NCI-H128 (cell line): ENCODE results near the gene PLAC8L1.

Experiments used
- DNase-seq: peaks from one replicate; lab custom pipeline; 2025; ENCODE audit not compliant: unreplicated experiment; lab: John Stamatoyannopoulos, UW

PLAC8L1 gene

DNA sequence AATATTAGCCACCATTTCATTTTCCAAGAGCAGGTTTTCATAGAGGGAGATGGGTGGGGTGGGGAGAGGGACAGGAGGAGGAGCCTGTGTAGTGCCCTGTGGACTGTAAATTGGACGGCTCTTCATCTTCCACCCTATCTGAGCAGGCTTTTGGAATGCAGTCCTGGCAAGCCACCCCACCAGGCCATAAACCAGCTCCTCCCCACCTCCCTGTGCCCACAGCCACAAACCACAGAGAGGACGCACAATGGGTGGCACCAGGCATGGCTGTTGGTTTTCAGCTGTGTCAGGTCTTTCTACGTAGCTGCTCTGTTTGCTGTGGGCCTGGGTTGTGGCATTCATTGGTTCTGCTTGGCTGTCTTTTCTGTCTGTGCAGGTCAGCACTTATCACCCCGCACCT lies 58.0 kb downstream of the PLAC8L1 start:
- no peak for DNase-seq

DNA sequence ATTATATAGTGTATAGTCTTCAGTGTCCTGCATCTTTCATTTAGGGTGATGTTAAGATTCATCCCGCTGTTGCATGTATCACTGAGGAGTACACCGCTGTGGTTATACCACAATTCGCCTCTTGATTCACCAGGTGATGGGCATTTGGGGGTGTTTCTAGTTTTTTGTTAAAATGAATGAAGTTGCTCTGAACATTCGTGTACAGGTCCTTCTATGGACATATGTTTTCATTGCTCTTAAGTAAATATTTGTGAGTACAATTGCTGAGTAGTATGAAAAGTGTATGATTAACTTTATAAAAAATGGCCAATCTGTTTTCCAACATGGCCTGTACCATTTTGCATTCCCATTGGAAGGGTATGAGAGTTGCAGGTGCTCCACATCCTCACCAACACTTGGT lies 61.7 kb downstream of the PLAC8L1 start:
- DNase-seq = no peak

- DNase-seq = no peak
Observed at GRCh38 chr5:146042628-146043279, 62.6 kb downstream of the PLAC8L1 start.

- no peak for DNase-seq
Observed at GRCh38 chr5:146041180-146041789, 64.1 kb downstream of the PLAC8L1 start.

- DNase-seq = no peak
Observed at GRCh38 chr5:146040527-146040926, 64.8 kb downstream of the PLAC8L1 start.

DNA sequence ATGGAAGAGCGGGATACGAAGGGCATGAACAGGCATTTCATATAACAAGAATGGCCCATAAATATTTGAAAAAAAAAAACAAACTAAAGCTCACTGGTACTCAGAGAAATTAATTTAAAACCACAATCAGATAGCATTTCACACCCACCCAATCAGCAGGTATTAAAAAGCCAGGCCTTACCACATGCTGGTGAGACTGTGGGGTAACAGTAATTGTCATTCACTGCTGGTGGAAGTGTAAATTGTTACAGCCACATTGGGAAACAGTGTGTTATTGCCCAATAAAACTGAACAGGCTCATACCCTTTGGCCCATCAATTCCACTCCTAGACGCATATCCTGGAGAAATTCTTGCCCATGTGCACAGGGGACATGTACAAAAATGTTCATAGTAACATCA lies 66.0 kb downstream of the PLAC8L1 start:
- DNase-seq = no peak

DNA sequence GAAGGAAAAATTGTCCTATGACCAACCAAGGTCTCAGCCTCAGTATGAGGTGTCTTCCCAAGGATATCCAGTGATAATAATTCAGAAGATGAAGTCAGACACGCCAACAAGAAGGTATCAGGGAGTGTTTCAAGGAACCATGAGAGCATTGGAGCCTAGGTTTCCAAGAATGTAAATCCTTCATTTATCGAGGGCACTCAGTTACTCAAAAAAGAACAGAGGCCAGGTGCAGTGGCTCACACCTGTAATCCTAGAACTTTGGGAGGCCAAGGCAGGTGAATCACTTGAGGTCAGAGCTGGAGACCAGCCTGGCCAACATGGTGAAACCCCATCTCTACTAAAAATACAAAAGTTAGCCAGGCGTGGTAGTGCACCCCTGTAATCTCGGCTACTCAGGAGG lies 70.8 kb downstream of the PLAC8L1 start:
- DNase-seq = no peak
